Transverse colon (tissue), 4 donors: ENCODE data around the gene HOXB1. TPM values are rescaled to one million over a fixed set of nuclear protein-coding genes. Genes with fewer than 3 reads are reported as not detected.

Source experiments
- DNase-seq: peaks from one replicate; pipeline ENCODE4 v3.0.0-alpha.2; 2019
- H3K27ac ChIP-seq, 4 donors: fragments of 200-600 bp; sonication (generic); 2 replicates each; pipeline ENCODE4 v1.5.1; 2016 to 2018; ENCODE audit warnings: inconsistent platforms in 4 of 4
- H3K27me3 ChIP-seq: fragments of 200-600 bp; sonication (generic); 2 replicates; pipeline ENCODE4 v1.5.1; 2017; ENCODE audit warnings: inconsistent platforms
- H3K36me3 ChIP-seq, 4 donors: fragments of 200-600 bp; sonication (generic); 2 replicates each; pipeline ENCODE4 v1.5.1; 2017 to 2019; ENCODE audit warnings: inconsistent platforms in 4 of 4
- H3K4me1 ChIP-seq, 4 donors: fragments of 200-600 bp; sonication (generic); 2 replicates each; pipeline ENCODE4 v1.5.1; 2017 to 2020; ENCODE audit warnings: inconsistent platforms in 4 of 4
- H3K4me3 ChIP-seq, 4 donors: fragments of 200-600 bp; sonication (generic); 1 replicate in 1 of 4; 2 replicates in 3 of 4; pipeline versions ENCODE4 v1.5.1 to v1.6.1; 2017 to 2019; ENCODE audit warnings: inconsistent platforms in 4 of 4
- H3K9me3 ChIP-seq, 2 donors: fragments of 200-600 bp; sonication (generic); 2 replicates each; pipeline ENCODE4 v1.5.1; 2017 to 2019; ENCODE audit warnings: inconsistent platforms in 2 of 2
- CTCF ChIP-seq, 5 experiments: fragments of 200-600 bp in 3 of 5; fragments of 450-650 bp in 2 of 5; sonication (generic) in 3 of 5; IDR thresholded peaks; 1 replicate in 2 of 5; 2 replicates in 3 of 5; pipeline ENCODE4 v1.5.1; 2016 to 2017; ENCODE audit warnings: antibody characterized with exemption in 5 of 5, inconsistent platforms in 3 of 5, mild to moderate bottlenecking in 2 of 5, moderate library complexity in 1 of 5
- EP300 ChIP-seq: sonication (generic); formaldehyde crosslinking; IDR thresholded peaks from one replicate; pipeline ENCODE4 v1.6.1; 2017; ENCODE audit warnings: antibody characterized with exemption, low read depth
- POLR2A ChIP-seq: fragments of 450-650 bp; IDR thresholded peaks from one replicate; pipeline ENCODE4 v1.6.1; 2016; ENCODE audit warnings: antibody characterized with exemption, mild to moderate bottlenecking, moderate library complexity
- POLR2AphosphoS5 ChIP-seq, 3 donors: sonication (generic); formaldehyde crosslinking; IDR thresholded peaks; one replicate each; pipeline ENCODE4 v1.6.1; 2016; ENCODE audit warnings: antibody characterized with exemption in 3 of 3
- WGBS, 2 donors: methylation state at CpG; one replicate each; pipeline ENCODE4 v1.1.5; 2018; ENCODE audit warnings: low coverage in 1 of 2; 5-methylcytosine and 5-hydroxymethylcytosine counted together
- in situ Hi-C, 4 donors: fragments of 200-750 bp; cut with MboI; loops; one replicate each; pipeline versions ENCODE4 v1.15.0 to v1.15.1; 2017; ENCODE audit warnings: low sequenced_read_pairs in 3 of 4, low pct_ligation_motif_present in 1 of 4, low pct_unique_long_range_greater_than_20kb in 1 of 4
- intact Hi-C: fragments of 100-400 bp; cut with DNase I; formaldehyde crosslinking; loops from one replicate; pipeline ENCODE4 v1.15.1; 2023; ENCODE audit warnings: low total_unique reads
- total RNA-seq, 4 donors: library from RNA; depleted of rRNA; stranded (reverse); fragments of >200 nt; gene quantifications; one replicate each; pipeline ENCODE4 v1.1.0, GENCODE V29; 2016

HOXB1 gene
- total RNA-seq, 4 donors from 2014 or later: not detected

GRCh38 chr17:48544349-48545021 lies 13.7 kb upstream of the HOXB1 start:
- in situ Hi-C loops: no loop called here
- no peak for TF ChIP-seq POLR2A
- peak; percentile 25 to 42 (median 41) for TF ChIP-seq POLR2AphosphoS5 (IDR thresholded peaks at IDR 0.05)
- H3K4me3 ChIP-seq: peak overlapping the region; percentile 45 to 74 (median 60)
- WGBS, 2 donors: 28 to 56% methylated on average over 4 to 37 of the region's 38 CpGs
- H3K4me1 ChIP-seq: peaks cover 22 to 67% (median 35%) of the 10 kb centered on the region in 4 donors
- no peaks in the 10 kb centered on the region for H3K36me3 ChIP-seq
- H3K27ac ChIP-seq: peak overlapping the region; percentile 89 to 95 (median 94)
- peak; percentile 81 for DNase-seq
- H3K9me3 ChIP-seq: no peaks in the 10 kb centered on the region
- H3K27me3 ChIP-seq: peaks cover 17% of the 10 kb centered on the region
- intact Hi-C loops: loop anchor here (1.0 to 5.0 kb wide), 3 partner anchors 11 to 52 kb away; partner anchors contain the start of gene HOXB4

- in situ Hi-C loops: no loop called here
- TF ChIP-seq EP300 (no peak), POLR2A (no peak), CTCF (IDR thresholded peaks at IDR 0.05) (no peak), POLR2AphosphoS5 (IDR thresholded peaks at IDR 0.05) (no peak)
- intact Hi-C loops: loop anchor here (1.0 to 5.0 kb wide), 3 partner anchors 11 to 52 kb away; partner anchors contain the start of gene HOXB4
- Histone ChIP-seq H3K4me3 (peak overlapping the region; percentile 45 to 74 (median 60)), H3K9me3 (no peaks in the 10 kb centered on the region), H3K27me3 (peaks cover 17% of the 10 kb centered on the region), H3K36me3 (no peaks in the 10 kb centered on the region), H3K27ac (peak overlapping the region; percentile 89 to 95 (median 94)), H3K4me1 (peaks cover 22 to 62% (median 34%) of the 10 kb centered on the region in 4 donors)
- no peak for DNase-seq
- 12 to 19% methylated on average over 3 to 20 of the region's 20 CpGs for WGBS, 2 donors
These were observed 13.1 kb upstream of the HOXB1 start for GRCh38 chr17:48543854-48544348.

- Histone ChIP-seq H3K9me3 (no peaks in the 10 kb centered on the region), H3K36me3 (no peaks in the 10 kb centered on the region), H3K27me3 (peaks cover 17% of the 10 kb centered on the region), H3K4me3 (peak overlapping the region; percentile 45 to 74 (median 60)), H3K4me1 (peaks cover 18 to 56% (median 30%) of the 10 kb centered on the region in 4 donors), H3K27ac (peak overlapping the region; percentile 89 to 95 (median 94))
- TF ChIP-seq POLR2A (no peak), CTCF (IDR thresholded peaks at IDR 0.05) (peak in 4 of 5 experiments; percentile 3 to 51 (median 28)), POLR2AphosphoS5 (IDR thresholded peaks at IDR 0.05) (peak in 1 of 3 donors; percentile 18), EP300 (no peak)
- intact Hi-C loops: loop anchor here (5.0 kb wide), 2 partner anchors 34 to 51 kb away; partner anchors contain the start of gene HOXB4
- WGBS, 2 donors: 16% methylated on average over 65 of the region's 72 CpGs; no CpG with 5 or more reads in 1 of the 2 donors
- in situ Hi-C loops: no loop called here
- DNase-seq: peak; percentile 57
These were observed 12.5 kb upstream of the HOXB1 start for GRCh38 chr17:48543107-48543853.

- intact Hi-C loops: loop anchor here (5.0 kb wide), 2 partner anchors 35 to 50 kb away; partner anchors contain the start of gene HOXB4
- in situ Hi-C loops: no loop called here
- DNase-seq: no peak
- H3K4me1 ChIP-seq: peaks cover 18 to 50% (median 26%) of the 10 kb centered on the region in 4 donors
- H3K4me3 ChIP-seq: peak overlapping the region; percentile 45 to 74 (median 60)
- H3K9me3 ChIP-seq: no peaks in the 10 kb centered on the region
- H3K27me3 ChIP-seq: peaks cover 17% of the 10 kb centered on the region
- 11 to 14% methylated on average over 6 to 12 of the region's 12 CpGs for WGBS, 2 donors
- no peaks in the 10 kb centered on the region for H3K36me3 ChIP-seq
- TF ChIP-seq POLR2AphosphoS5 (IDR thresholded peaks at IDR 0.05): no peak
- no peak for TF ChIP-seq EP300
- no peak for TF ChIP-seq CTCF (IDR thresholded peaks at IDR 0.05)
- H3K27ac ChIP-seq: peak overlapping the region; percentile 89 to 95 (median 94)
These were observed 11.9 kb upstream of the HOXB1 start for GRCh38 chr17:48542698-48543106.
